Ishikawa (cell line): ENCODE results near the gene ZNF57.

Source experiments
- CEBPB ChIP-seq: IDR thresholded peaks from 2 replicates; pipeline ENCODE4 v1.6.1; 2012
- CREB1 ChIP-seq: IDR thresholded peaks from 2 replicates; pipeline ENCODE4 v1.6.1; 2012; ENCODE audit warnings: low read depth
- EGR1 ChIP-seq: IDR thresholded peaks from 2 replicates; pipeline ENCODE4 v1.6.1; 2012
- EP300 ChIP-seq: IDR thresholded peaks from 2 replicates; pipeline ENCODE4 v1.6.1; 2012; ENCODE audit warnings: borderline replicate concordance
- FOXM1 ChIP-seq: IDR thresholded peaks from 2 replicates; pipeline ENCODE4 v1.6.1; 2012; ENCODE audit warnings: low read depth, borderline replicate concordance
- MAX ChIP-seq: IDR thresholded peaks from 2 replicates; pipeline ENCODE4 v1.6.1; 2012
- NFIC ChIP-seq: IDR thresholded peaks from 2 replicates; pipeline ENCODE4 v1.6.1; 2012
- RAD21 ChIP-seq: IDR thresholded peaks from 2 replicates; pipeline ENCODE4 v1.6.1; 2012; ENCODE audit warnings: low read depth
- TAF1 ChIP-seq: IDR thresholded peaks from 2 replicates; pipeline ENCODE4 v1.6.1; 2012; ENCODE audit warnings: low read depth, mild to moderate bottlenecking
- TCF12 ChIP-seq: IDR thresholded peaks from 2 replicates; pipeline ENCODE4 v1.6.1; 2012; ENCODE audit warnings: low read depth
- TEAD4 ChIP-seq: IDR thresholded peaks from 2 replicates; pipeline ENCODE4 v1.6.1; 2012
- USF1 ChIP-seq: IDR thresholded peaks from 2 replicates; pipeline ENCODE4 v1.6.1; 2012
- YY1 ChIP-seq: IDR thresholded peaks from 2 replicates; pipeline ENCODE4 v1.6.1; 2012; ENCODE audit warnings: low read depth
- ZBTB7A ChIP-seq: IDR thresholded peaks from 2 replicates; pipeline ENCODE4 v1.6.1; 2012; ENCODE audit warnings: low read depth
- TF ChIP-seq, protein P1 (sequence below): IDR thresholded peaks from 2 replicates; pipeline ENCODE4 v1.6.1; 2012; ENCODE audit warnings: low read depth, mild to moderate bottlenecking

ZNF57 gene

GRCh38 chr19:2945575-2946184 lies 45.0 kb downstream of the ZNF57 start:
- TF ChIP-seq TCF12 (no peak), EP300 (no peak)

- TF ChIP-seq NFIC (no peak), ZBTB7A (0 out of 2 replicates have a peak, but pooled peaks have one; percentile 5)
Measured at GRCh38 chr19:2949939-2950285, 49.2 kb downstream of the ZNF57 start.

GRCh38 chr19:2950286-2951124 lies 49.8 kb downstream of the ZNF57 start:
- TF ChIP-seq TAF1: peak; percentile 99
- TF ChIP-seq CREB1: 0 out of 2 replicates have a peak, but pooled peaks have one; percentile 30
- TF ChIP-seq TCF12: peak; percentile 36; the same call in 1 of the 2 replicates
- 0 out of 2 replicates have a peak, but pooled peaks have one; percentile 9 for TF ChIP-seq MAX
- peak; percentile 85 for TF ChIP-seq NFIC
- no peak for TF ChIP-seq ZBTB7A
- no peak for TF ChIP-seq EP300
- no peak for TF ChIP-seq USF1
- TF ChIP-seq FOXM1: no peak
- peak; percentile 31; the same call in 1 of the 2 replicates for TF ChIP-seq EGR1
- TF ChIP-seq CEBPB: no peak
- no peak for TF ChIP-seq RAD21
- TF ChIP-seq TEAD4: no peak
- peak; percentile 79 for TF ChIP-seq YY1
- TF ChIP-seq, protein P1, sequence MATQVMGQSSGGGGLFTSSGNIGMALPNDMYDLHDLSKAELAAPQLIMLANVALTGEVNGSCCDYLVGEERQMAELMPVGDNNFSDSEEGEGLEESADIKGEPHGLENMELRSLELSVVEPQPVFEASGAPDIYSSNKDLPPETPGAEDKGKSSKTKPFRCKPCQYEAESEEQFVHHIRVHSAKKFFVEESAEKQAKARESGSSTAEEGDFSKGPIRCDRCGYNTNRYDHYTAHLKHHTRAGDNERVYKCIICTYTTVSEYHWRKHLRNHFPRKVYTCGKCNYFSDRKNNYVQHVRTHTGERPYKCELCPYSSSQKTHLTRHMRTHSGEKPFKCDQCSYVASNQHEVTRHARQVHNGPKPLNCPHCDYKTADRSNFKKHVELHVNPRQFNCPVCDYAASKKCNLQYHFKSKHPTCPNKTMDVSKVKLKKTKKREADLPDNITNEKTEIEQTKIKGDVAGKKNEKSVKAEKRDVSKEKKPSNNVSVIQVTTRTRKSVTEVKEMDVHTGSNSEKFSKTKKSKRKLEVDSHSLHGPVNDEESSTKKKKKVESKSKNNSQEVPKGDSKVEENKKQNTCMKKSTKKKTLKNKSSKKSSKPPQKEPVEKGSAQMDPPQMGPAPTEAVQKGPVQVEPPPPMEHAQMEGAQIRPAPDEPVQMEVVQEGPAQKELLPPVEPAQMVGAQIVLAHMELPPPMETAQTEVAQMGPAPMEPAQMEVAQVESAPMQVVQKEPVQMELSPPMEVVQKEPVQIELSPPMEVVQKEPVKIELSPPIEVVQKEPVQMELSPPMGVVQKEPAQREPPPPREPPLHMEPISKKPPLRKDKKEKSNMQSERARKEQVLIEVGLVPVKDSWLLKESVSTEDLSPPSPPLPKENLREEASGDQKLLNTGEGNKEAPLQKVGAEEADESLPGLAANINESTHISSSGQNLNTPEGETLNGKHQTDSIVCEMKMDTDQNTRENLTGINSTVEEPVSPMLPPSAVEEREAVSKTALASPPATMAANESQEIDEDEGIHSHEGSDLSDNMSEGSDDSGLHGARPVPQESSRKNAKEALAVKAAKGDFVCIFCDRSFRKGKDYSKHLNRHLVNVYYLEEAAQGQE: no peak

DNA sequence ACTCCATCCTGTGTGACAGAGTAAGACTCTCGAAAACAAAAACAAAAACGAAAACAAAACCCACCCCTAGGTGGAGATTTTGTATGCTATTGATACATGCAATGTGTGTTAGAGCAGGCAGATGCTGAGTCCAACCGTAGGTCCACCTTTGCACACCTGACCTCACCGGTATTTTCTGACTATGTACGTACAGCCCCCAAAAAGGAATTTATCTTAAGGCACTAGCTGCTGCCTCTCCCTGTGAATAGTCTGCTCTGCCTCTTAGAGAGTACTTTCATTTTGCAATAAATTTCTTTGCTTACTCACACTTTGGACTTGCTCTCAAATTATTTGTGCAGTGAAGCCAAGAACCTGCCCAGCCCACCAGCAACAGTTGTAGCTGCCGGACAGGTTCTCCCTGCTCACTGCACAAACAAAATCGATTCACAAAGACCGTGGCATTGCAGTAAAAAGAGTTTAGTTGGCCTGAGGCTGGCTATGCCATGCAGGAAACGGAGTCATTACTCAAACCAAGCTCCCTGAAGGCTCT lies 52.3 kb downstream of the ZNF57 start:
- TF ChIP-seq EP300 (peak; percentile 87), CEBPB (peak; percentile 73), FOXM1 (peak; percentile 68), NFIC (peak; percentile 88), TEAD4 (peak; percentile 52; the same call in 1 of the 2 replicates), TCF12 (peak; percentile 93), MAX (peak; percentile 52), USF1 (no peak)
- TF ChIP-seq, protein P1: no peak

DNA sequence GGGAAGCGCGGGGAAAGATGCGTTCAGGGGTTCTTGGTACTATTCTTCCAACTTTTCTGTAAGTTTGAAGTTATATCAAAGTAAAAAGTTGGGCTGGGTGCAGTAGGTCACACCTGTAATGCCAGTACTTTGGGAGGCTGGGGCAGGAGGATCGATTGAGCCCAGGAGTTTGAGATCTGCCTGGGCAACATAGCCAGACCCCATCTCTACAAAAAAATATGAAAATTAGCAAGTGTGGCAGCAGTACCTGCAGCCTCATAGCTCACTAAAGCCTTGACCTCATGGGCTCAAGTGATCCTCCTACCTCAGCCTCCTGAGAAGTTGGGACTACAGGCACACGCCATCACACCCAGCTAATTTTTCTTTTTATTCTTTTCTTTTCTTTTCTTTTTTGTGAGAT lies 56.4 kb downstream of the ZNF57 start:
- no peak for TF ChIP-seq TEAD4
- no peak for TF ChIP-seq NFIC
- no peak for TF ChIP-seq CREB1
- no peak for TF ChIP-seq EGR1
- TF ChIP-seq, protein P1: no peak
- TF ChIP-seq TAF1: no peak
- no peak for TF ChIP-seq ZBTB7A
- TF ChIP-seq EP300: no peak
